CD14-positive monocyte (primary cell): ENCODE data around the gene CSMD2. TPM values are rescaled to one million over a fixed set of nuclear protein-coding genes. Genes with fewer than 3 reads are reported as not detected.
A peak's percentile ranks its signal among the peaks of the same experiment; 100 is the strongest.

Source experiments
- DNase-seq, 3 donors: peaks; one replicate each; pipeline ENCODE4 v3.0.0-alpha.2; 2011 to 2022
- H2AFZ ChIP-seq: 2 replicates; pipeline ENCODE4 v1.6.0; 2012; ENCODE audit warnings: mild to moderate bottlenecking, low read depth, low read length, inconsistent platforms; ENCODE audit not compliant: insufficient read depth, poor library complexity, severe bottlenecking
- H3K27ac ChIP-seq, 2 donors: 1 replicate in 1 of 2; 2 replicates in 1 of 2; pipeline ENCODE4 v1.5.1; 2012 to 2013; ENCODE audit warnings: low read length in 2 of 2, control low read depth in 1 of 2, inconsistent platforms in 1 of 2, low read depth in 1 of 2, mild to moderate bottlenecking in 1 of 2
- H3K27me3 ChIP-seq, 2 donors: one replicate each; pipeline versions ENCODE4 v1.6.0 to v1.6.1; 2011 to 2013; ENCODE audit warnings: low read length in 2 of 2; ENCODE audit not compliant: control insufficient read depth in 2 of 2, insufficient read depth in 2 of 2
- H3K36me3 ChIP-seq, 2 donors: replicated peaks in 1 of 2; 1 replicate in 1 of 2; 2 replicates in 1 of 2; pipeline versions ENCODE4 v1.5.1 to v1.6.1; 2012 to 2013; ENCODE audit warnings: low read length in 2 of 2, control low read depth in 1 of 2, inconsistent platforms in 1 of 2, mild to moderate bottlenecking in 1 of 2; ENCODE audit not compliant: insufficient read depth in 2 of 2, control insufficient read depth in 1 of 2
- H3K4me1 ChIP-seq, 2 donors: 1 replicate in 1 of 2; 2 replicates in 1 of 2; pipeline versions ENCODE4 v1.5.1 to v1.6.1; 2012 to 2013; ENCODE audit warnings: low read length in 2 of 2, control low read depth in 1 of 2, inconsistent platforms in 1 of 2, mild to moderate bottlenecking in 1 of 2, moderate library complexity in 1 of 2; ENCODE audit not compliant: insufficient read depth in 2 of 2, control insufficient read depth in 1 of 2
- H3K4me2 ChIP-seq: replicated peaks from 2 replicates; pipeline ENCODE3; 2012; ENCODE audit warnings: low read length, moderate library complexity, mild to moderate bottlenecking; ENCODE audit not compliant: poor library complexity, severe bottlenecking; ENCODE audit errors: extremely low read depth
- H3K4me3 ChIP-seq, 3 experiments: fragments of 200-600 bp in 1 of 3; sonication (generic) in 1 of 3; replicated peaks in 1 of 3; 1 replicate in 2 of 3; 2 replicates in 1 of 3; pipeline ENCODE4 v1.5.1; 2011 to 2013; ENCODE audit warnings: low read length in 3 of 3, mild to moderate bottlenecking in 3 of 3, control low read depth in 2 of 3, low read depth in 2 of 3, inconsistent platforms in 1 of 3, moderate library complexity in 1 of 3
- H3K79me2 ChIP-seq: 2 replicates; pipeline ENCODE4 v1.6.0; 2012; ENCODE audit warnings: mild to moderate bottlenecking, control low read depth, inconsistent platforms, low read length, moderate library complexity; ENCODE audit not compliant: insufficient read depth
- H3K9ac ChIP-seq: 2 replicates; pipeline ENCODE4 v1.6.0; 2017; ENCODE audit warnings: low read length, mild to moderate bottlenecking; ENCODE audit not compliant: insufficient read depth, poor library complexity, severe bottlenecking
- H3K9me3 ChIP-seq, 2 donors: replicated peaks in 1 of 2; 1 replicate in 1 of 2; 2 replicates in 1 of 2; pipeline versions ENCODE4 v1.5.1 to v1.6.1; 2012 to 2013; ENCODE audit warnings: low read length in 2 of 2, control low read depth in 1 of 2; ENCODE audit not compliant: control insufficient read depth in 1 of 2, insufficient read depth in 1 of 2
- H4K20me1 ChIP-seq: 2 replicates; pipeline ENCODE4 v1.6.0; 2012; ENCODE audit warnings: mild to moderate bottlenecking, low read length, control low read depth, moderate library complexity; ENCODE audit not compliant: insufficient read depth
- H3K27ac Mint-ChIP-seq, 7 donors: one replicate each; pipeline ENCODE4 v1.8.0; 2020; ENCODE audit warnings: mild to moderate bottlenecking in 7 of 7, mixed read lengths in 7 of 7, moderate library complexity in 6 of 7, inconsistent platforms in 2 of 7
- H3K27me3 Mint-ChIP-seq, 3 donors: one replicate each; pipeline ENCODE4 v1.8.0; 2021 to 2022; ENCODE audit warnings: low read depth in 3 of 3, mild to moderate bottlenecking in 3 of 3, mixed read lengths in 3 of 3, moderate library complexity in 3 of 3, inconsistent platforms in 1 of 3
- H3K36me3 Mint-ChIP-seq, 2 donors: one replicate each; pipeline ENCODE4 v1.8.0; 2020; ENCODE audit warnings: mixed read lengths in 2 of 2, inconsistent platforms in 1 of 2, mild to moderate bottlenecking in 1 of 2
- H3K4me1 Mint-ChIP-seq: one replicate; pipeline ENCODE4 v1.8.0; 2020; ENCODE audit warnings: mild to moderate bottlenecking, mixed read lengths
- H3K4me3 Mint-ChIP-seq, 2 donors: one replicate each; pipeline ENCODE4 v1.8.0; 2020; ENCODE audit warnings: mild to moderate bottlenecking in 2 of 2, mixed read lengths in 2 of 2, moderate library complexity in 1 of 2
- H3K9me3 Mint-ChIP-seq, 7 donors: one replicate each; pipeline ENCODE4 v1.8.0; 2020 to 2022; ENCODE audit warnings: mixed read lengths in 7 of 7, mild to moderate bottlenecking in 6 of 7, moderate library complexity in 6 of 7, inconsistent platforms in 2 of 7
- WGBS: methylation state at CpG from one replicate; pipeline ENCODE4 v1.1.5; 2013; ENCODE audit warnings: missing lambda C conversion rate; ENCODE audit not compliant: insufficient coverage; 5-methylcytosine and 5-hydroxymethylcytosine counted together
- intact Hi-C, 2 donors: fragments of 100-400 bp; cut with micrococcal nuclease; formaldehyde crosslinking; loops; one replicate each; pipeline versions ENCODE4 v1.15.0 to v1.15.1; 2023
- polyA plus RNA-seq, 3 donors: library from polyadenylated mRNA; depleted of rRNA in 1 of 3; unstranded in 2 of 3; stranded (reverse) in 1 of 3; fragments of 300-500 nt in 2 of 3; fragments of >200 nt in 1 of 3; fragmentation: Illumina TruSeq in 2 of 3; gene quantifications; 1 replicate in 2 of 3; 2 replicates in 1 of 3; pipeline ENCODE4 v1.2.3, GENCODE V29; 2012 to 2021
- TF ChIP-seq, protein P1 (sequence below): fragments of 200-600 bp; IDR thresholded peaks from one replicate; pipeline ENCODE4 v1.8.0; 2022; ENCODE audit warnings: antibody characterized with exemption, mild to moderate bottlenecking

The CSMD2 gene
- polyA plus RNA-seq, 3 donors: 0.04 TPM; not detected in 2

DNA sequence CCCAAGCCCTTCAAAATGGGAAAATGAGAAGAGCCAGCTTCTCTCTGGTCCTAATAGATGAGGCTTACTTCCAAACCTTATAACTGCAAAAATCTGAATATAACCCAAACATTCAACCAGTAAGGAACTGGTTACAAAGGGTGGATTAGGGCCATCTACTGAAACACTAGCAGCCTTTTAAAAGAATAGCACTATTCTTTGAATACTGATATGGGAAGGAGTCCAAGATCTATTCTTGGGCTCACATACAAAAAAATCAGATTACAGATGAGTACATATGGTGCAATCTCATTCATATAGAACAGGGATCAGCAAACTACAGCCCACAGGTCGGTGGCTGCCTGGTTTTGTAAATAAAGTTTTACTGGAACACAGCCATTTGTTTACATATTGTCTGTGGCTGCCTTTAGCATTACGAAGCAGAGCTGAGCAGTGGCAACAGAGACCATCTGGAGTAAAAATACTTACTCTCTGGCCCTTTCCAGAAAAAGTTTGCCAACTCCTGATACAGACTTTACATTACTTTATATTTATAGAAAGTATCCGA, 524.8 kb downstream of the CSMD2 start:
- Histone ChIP-seq H3K4me3 (no peak overlapping the region), H3K27ac (no peak overlapping the region), H3K4me2 (no peak overlapping the region), H3K4me1 (no peaks in the 10 kb centered on the region), H3K79me2 (no peaks in the 10 kb centered on the region), H3K36me3 (no peaks in the 10 kb centered on the region), H3K27me3 (no peaks in the 10 kb centered on the region), H4K20me1 (no peaks in the 10 kb centered on the region), H3K9me3 (no peaks in the 10 kb centered on the region), H3K9ac (no peak overlapping the region), H2AFZ (no peak overlapping the region)
- Mint-ChIP-seq H3K36me3 (no peaks in the 10 kb centered on the region), H3K4me1 (no peaks in the 10 kb centered on the region), H3K27ac (no peak overlapping the region), H3K9me3 (no peaks in the 10 kb centered on the region), H3K4me3 (no peak overlapping the region), H3K27me3 (peaks cover 4 to 9% (median 4%) of the 10 kb centered on the region in 3 donors)
- TF ChIP-seq, protein P1, sequence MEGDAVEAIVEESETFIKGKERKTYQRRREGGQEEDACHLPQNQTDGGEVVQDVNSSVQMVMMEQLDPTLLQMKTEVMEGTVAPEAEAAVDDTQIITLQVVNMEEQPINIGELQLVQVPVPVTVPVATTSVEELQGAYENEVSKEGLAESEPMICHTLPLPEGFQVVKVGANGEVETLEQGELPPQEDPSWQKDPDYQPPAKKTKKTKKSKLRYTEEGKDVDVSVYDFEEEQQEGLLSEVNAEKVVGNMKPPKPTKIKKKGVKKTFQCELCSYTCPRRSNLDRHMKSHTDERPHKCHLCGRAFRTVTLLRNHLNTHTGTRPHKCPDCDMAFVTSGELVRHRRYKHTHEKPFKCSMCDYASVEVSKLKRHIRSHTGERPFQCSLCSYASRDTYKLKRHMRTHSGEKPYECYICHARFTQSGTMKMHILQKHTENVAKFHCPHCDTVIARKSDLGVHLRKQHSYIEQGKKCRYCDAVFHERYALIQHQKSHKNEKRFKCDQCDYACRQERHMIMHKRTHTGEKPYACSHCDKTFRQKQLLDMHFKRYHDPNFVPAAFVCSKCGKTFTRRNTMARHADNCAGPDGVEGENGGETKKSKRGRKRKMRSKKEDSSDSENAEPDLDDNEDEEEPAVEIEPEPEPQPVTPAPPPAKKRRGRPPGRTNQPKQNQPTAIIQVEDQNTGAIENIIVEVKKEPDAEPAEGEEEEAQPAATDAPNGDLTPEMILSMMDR: no peak
- intact Hi-C loops: no loop called here
- DNase-seq: no peak
- WGBS: 80% methylated on average over 2 of the region's 3 CpGs

GRCh38 chr1:33637846-33638440, 527.1 kb downstream of the CSMD2 start:
- H3K9me3 Mint-ChIP-seq: no peaks in the 10 kb centered on the region
- H3K27ac Mint-ChIP-seq: peak overlapping the region in 1 of 7 donors; percentile 1
- Histone ChIP-seq H3K4me3 (no peak overlapping the region), H3K36me3 (no peaks in the 10 kb centered on the region), H3K9ac (no peak overlapping the region), H3K27ac (no peak overlapping the region), H4K20me1 (no peaks in the 10 kb centered on the region), H3K27me3 (peaks cover 0 to 7% of the 10 kb centered on the region in 2 donors), H3K4me1 (no peaks in the 10 kb centered on the region), H3K79me2 (no peaks in the 10 kb centered on the region), H3K4me2 (no peak overlapping the region), H3K9me3 (no peaks in the 10 kb centered on the region), H2AFZ (no peak overlapping the region)
- peaks cover 2% of the 10 kb centered on the region for H3K4me1 Mint-ChIP-seq
- TF ChIP-seq, protein P1: no peak
- WGBS: 90% methylated on average over 7 of the region's 7 CpGs
- intact Hi-C loops: loop anchor here (5.0 to 10.0 kb wide), 2 partner anchors 1104 to 1107 kb away; no protein-coding TSS in a partner anchor
- H3K36me3 Mint-ChIP-seq: no peaks in the 10 kb centered on the region
- no peak for DNase-seq
- no peak overlapping the region for H3K4me3 Mint-ChIP-seq
- H3K27me3 Mint-ChIP-seq: peaks cover 6 to 18% (median 17%) of the 10 kb centered on the region in 3 donors
